Fibroblast of lung (primary cell): ENCODE results near the gene LGR4. TPM values are rescaled to one million over a fixed set of nuclear protein-coding genes. Genes with fewer than 3 reads are reported as not detected.
A peak's percentile ranks its signal among the peaks of the same experiment; 100 is the strongest.

Source experiments
- DNase-seq, 2 donors: peaks; one replicate each; pipeline versions ENCODE4 v3.0.0 to v3.0.0-alpha.2; 2010; ENCODE audit warnings: low read depth in 2 of 2
- H2AFZ ChIP-seq: 2 replicates; pipeline ENCODE4 v1.5.1; 2012; ENCODE audit warnings: low read length, control low read depth, inconsistent platforms
- H3K27ac ChIP-seq: 2 replicates; pipeline ENCODE4 v1.5.1; 2011; ENCODE audit warnings: low read length, control low read depth; ENCODE audit not compliant: insufficient read depth
- H3K27me3 ChIP-seq: 2 replicates; pipeline ENCODE4 v1.5.1; 2011; ENCODE audit warnings: mild to moderate bottlenecking, low read length; ENCODE audit not compliant: control insufficient read depth, insufficient read depth
- H3K36me3 ChIP-seq: 2 replicates; pipeline ENCODE4 v1.5.1; 2011; ENCODE audit warnings: low read length; ENCODE audit not compliant: control insufficient read depth, insufficient read depth
- H3K4me1 ChIP-seq: 2 replicates; pipeline ENCODE4 v1.5.1; 2011; ENCODE audit warnings: low read length; ENCODE audit not compliant: control insufficient read depth, insufficient read depth; ENCODE audit errors: extremely low read depth
- H3K4me2 ChIP-seq: 2 replicates; pipeline ENCODE4 v1.5.1; 2011; ENCODE audit warnings: low read length, control low read depth; ENCODE audit not compliant: insufficient read depth; ENCODE audit errors: extremely low read depth
- H3K4me3 ChIP-seq, 4 experiments: fragments of 200-600 bp in 1 of 4; sonication (generic) in 1 of 4; replicated peaks in 1 of 4; 2 replicates each; pipeline ENCODE4 v1.5.1; 2011 to 2016; ENCODE audit warnings: low read length in 4 of 4, low read depth in 3 of 4, mild to moderate bottlenecking in 3 of 4, control low read depth in 2 of 4, inconsistent platforms in 1 of 4, mixed read lengths in 1 of 4; ENCODE audit not compliant: insufficient read depth in 1 of 4; ENCODE audit errors: control extremely low read depth in 1 of 4
- H3K79me2 ChIP-seq: 2 replicates; pipeline ENCODE4 v1.5.1; 2012; ENCODE audit warnings: mild to moderate bottlenecking, low read length, inconsistent platforms; ENCODE audit not compliant: control insufficient read depth, insufficient read depth
- H3K9ac ChIP-seq: 2 replicates; pipeline ENCODE4 v1.5.1; 2011; ENCODE audit warnings: mild to moderate bottlenecking, low read length, control low read depth; ENCODE audit not compliant: insufficient read depth
- H3K9me3 ChIP-seq: 2 replicates; pipeline ENCODE4 v1.5.1; 2012; ENCODE audit warnings: low read depth, low read length; ENCODE audit not compliant: control insufficient read depth, insufficient read depth
- H4K20me1 ChIP-seq: 2 replicates; pipeline ENCODE4 v1.5.1; 2011; ENCODE audit warnings: low read length; ENCODE audit not compliant: control insufficient read depth, insufficient read depth; ENCODE audit errors: extremely low read depth
- EZH2 ChIP-seq: IDR thresholded peaks from 2 replicates; pipeline ENCODE4 v1.5.1; 2012; ENCODE audit warnings: low read length, control low read depth, mild to moderate bottlenecking; ENCODE audit errors: missing control alignments
- polyA plus RNA-seq, 2 donors: library from polyadenylated mRNA; depleted of rRNA in 1 of 2; stranded (reverse) in 1 of 2; unstranded in 1 of 2; fragments of >200 nt; gene quantifications; 2 replicates each; pipeline ENCODE4 v1.2.1, GENCODE V29; 2011 to 2012; ENCODE audit warnings: missing spikeins in 1 of 2
- total RNA-seq: library from RNA; depleted of rRNA; stranded (reverse); fragments of >200 nt; gene quantifications from 2 replicates; pipeline ENCODE4 v1.2.1, GENCODE V29; 2014
- TF ChIP-seq, protein P1 (sequence below), 2 donors: IDR thresholded peaks in 1 of 2; conservative IDR thresholded peaks in 1 of 2; 1 replicate in 1 of 2; 2 replicates in 1 of 2; pipeline ENCODE4 v1.5.1; 2011 to 2012; ENCODE audit warnings: low read length in 2 of 2, control low read depth in 1 of 2, inconsistent platforms in 1 of 2, low read depth in 1 of 2, mild to moderate bottlenecking in 1 of 2

Gene LGR4
- total and polyA plus RNA-seq, 2 donors (not counting 1 experiment from before 2014, with no cell fraction given), result 6.4 to 8.8 TPM

DNA sequence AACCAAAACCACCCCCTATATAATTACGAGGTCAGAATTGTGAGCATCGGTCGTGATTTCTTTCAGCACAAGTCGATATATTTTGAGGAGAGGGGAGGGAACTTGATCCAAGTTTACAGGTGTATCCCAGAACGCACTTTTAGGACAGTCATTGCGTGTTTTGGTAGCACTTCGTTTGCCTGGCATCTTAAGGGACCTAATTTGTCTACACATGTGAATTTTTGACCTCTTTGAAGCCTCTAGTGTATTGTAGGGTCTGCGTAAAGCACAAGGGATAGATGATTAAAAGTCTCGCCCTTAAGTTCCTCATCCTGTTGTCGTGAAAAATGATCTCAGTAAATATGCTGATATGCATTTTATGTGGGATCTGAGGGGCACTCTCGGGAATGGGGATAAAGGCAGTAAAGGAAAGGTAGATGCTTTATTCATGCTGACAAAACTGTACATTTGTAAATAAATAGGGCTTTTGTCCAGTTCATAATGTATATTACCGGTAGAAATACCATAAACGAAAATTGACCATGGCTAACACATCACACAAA lies 108.9 kb downstream of the LGR4 start:
- H3K4me3 ChIP-seq, result peak overlapping the region; percentile 55 to 86 (median 72)
- H3K4me2 ChIP-seq, result peak overlapping the region; percentile 97
- H3K27me3 ChIP-seq, result no peaks in the 10 kb centered on the region
- peak overlapping the region; percentile 98 for H2AFZ ChIP-seq
- no peaks in the 10 kb centered on the region for H4K20me1 ChIP-seq
- H3K9ac ChIP-seq, result no peak overlapping the region
- no peaks in the 10 kb centered on the region for H3K9me3 ChIP-seq
- peak overlapping the region; percentile 62 for H3K27ac ChIP-seq
- no peak for TF ChIP-seq EZH2
- TF ChIP-seq, protein P1, sequence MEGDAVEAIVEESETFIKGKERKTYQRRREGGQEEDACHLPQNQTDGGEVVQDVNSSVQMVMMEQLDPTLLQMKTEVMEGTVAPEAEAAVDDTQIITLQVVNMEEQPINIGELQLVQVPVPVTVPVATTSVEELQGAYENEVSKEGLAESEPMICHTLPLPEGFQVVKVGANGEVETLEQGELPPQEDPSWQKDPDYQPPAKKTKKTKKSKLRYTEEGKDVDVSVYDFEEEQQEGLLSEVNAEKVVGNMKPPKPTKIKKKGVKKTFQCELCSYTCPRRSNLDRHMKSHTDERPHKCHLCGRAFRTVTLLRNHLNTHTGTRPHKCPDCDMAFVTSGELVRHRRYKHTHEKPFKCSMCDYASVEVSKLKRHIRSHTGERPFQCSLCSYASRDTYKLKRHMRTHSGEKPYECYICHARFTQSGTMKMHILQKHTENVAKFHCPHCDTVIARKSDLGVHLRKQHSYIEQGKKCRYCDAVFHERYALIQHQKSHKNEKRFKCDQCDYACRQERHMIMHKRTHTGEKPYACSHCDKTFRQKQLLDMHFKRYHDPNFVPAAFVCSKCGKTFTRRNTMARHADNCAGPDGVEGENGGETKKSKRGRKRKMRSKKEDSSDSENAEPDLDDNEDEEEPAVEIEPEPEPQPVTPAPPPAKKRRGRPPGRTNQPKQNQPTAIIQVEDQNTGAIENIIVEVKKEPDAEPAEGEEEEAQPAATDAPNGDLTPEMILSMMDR (conservative IDR thresholded peaks at IDR 0.05 in 1 of 2, IDR thresholded peaks at IDR 0.05 in 1 of 2; ENCODE audit: low read depth in 1 of 2, low read length in 2 of 2), result no peak
- no peaks in the 10 kb centered on the region for H3K79me2 ChIP-seq
- H3K36me3 ChIP-seq, result no peaks in the 10 kb centered on the region
- no peak for DNase-seq
- H3K4me1 ChIP-seq, result peaks cover 4% of the 10 kb centered on the region

DNA sequence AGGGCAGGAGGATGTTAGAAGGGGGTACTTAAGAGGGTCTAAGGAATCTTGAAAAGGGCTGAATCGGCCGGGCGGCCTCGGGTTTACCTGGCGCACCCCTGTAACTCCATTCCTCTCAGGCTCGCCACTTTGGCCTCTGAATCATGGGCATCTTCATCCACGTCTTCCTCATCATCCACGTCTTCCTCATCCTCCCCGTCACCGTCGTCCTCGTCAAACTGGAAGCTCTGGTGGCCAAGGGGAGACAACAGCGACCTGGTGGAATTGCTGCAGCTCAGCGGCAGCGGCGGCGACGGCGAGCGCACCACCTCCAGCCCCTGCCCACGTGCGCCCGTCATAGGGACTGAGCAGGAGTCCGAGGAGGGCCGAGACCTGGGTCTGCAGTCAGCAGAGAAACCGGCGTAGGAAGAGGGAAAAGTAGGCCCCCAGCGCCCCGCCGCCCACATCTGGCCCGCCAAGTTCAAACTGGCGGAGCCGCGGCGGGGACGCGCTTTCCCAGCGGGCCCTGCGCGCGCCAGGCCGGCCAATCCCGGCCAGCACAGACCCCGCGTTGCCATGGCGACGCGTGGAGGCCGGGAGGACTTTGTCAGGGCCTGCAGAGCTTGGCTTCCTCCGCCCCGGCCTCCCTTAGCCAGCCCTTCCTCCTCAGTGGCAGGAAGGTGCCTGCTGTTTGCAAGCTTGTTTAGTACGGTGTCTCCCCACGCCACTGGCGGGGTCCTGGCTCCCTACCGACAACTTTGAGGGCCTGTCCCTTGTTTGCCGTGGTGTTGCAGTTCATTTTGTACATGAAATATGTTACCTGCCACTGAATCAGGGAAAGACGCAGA lies 109.6 kb downstream of the LGR4 start, which contains the start of gene CCDC34:
CCDC34 (minus strand) TSS at position 467 of the 827 bp plus-strand sequence; CDS start at position 446, 21 bp downstream.
- Histone ChIP-seq H3K27ac (peak within 1 kb of the TSS; percentile 62), H3K79me2 (no peaks in the 10 kb centered on the region), H2AFZ (peak within 1 kb of the TSS; percentile 98), H3K9me3 (no peaks in the 10 kb centered on the region), H4K20me1 (no peaks in the 10 kb centered on the region), H3K4me2 (peak within 1 kb of the TSS; percentile 97), H3K4me3 (peak within 1 kb of the TSS; percentile 69 to 86 (median 78)), H3K36me3 (no peaks in the 10 kb centered on the region), H3K27me3 (no peaks in the 10 kb centered on the region), H3K4me1 (peaks cover 4% of the 10 kb centered on the region), H3K9ac (peak within 1 kb of the TSS; percentile 71)
- no peak for TF ChIP-seq EZH2
- TF ChIP-seq, protein P1 (conservative IDR thresholded peaks at IDR 0.05 in 1 of 2, IDR thresholded peaks at IDR 0.05 in 1 of 2; ENCODE audit: low read depth in 1 of 2, low read length in 2 of 2), result no peak
- DNase-seq, result peak; percentile 91 to 93

- peak overlapping the region; percentile 69 to 86 (median 78) for H3K4me3 ChIP-seq
- H3K4me2 ChIP-seq, result peak overlapping the region; percentile 97
- TF ChIP-seq, protein P1 (conservative IDR thresholded peaks at IDR 0.05 in 1 of 2, IDR thresholded peaks at IDR 0.05 in 1 of 2; ENCODE audit: low read depth in 1 of 2, low read length in 2 of 2), result no peak
- no peak for TF ChIP-seq EZH2
- no peaks in the 10 kb centered on the region for H3K79me2 ChIP-seq
- peaks cover 4% of the 10 kb centered on the region for H3K4me1 ChIP-seq
- H3K27me3 ChIP-seq, result no peaks in the 10 kb centered on the region
- no peaks in the 10 kb centered on the region for H3K36me3 ChIP-seq
- H3K9me3 ChIP-seq, result no peaks in the 10 kb centered on the region
- no peak overlapping the region for H3K9ac ChIP-seq
- no peak overlapping the region for H3K27ac ChIP-seq
- DNase-seq, result no peak
- no peaks in the 10 kb centered on the region for H4K20me1 ChIP-seq
- peak overlapping the region; percentile 8 for H2AFZ ChIP-seq
Measured at GRCh38 chr11:27361649-27362431, 110.8 kb downstream of the LGR4 start.
